GM20000 (cell line): ENCODE results near the gene INPP5A.

Experiments used
- DNase-seq: peaks from one replicate; pipeline ENCODE4 v3.0.0; 2012; ENCODE audit warnings: low spot score
- TF ChIP-seq, protein P1 (sequence below): IDR thresholded peaks from 2 replicates; pipeline ENCODE4 v1.5.1; 2012; ENCODE audit warnings: mild to moderate bottlenecking, control low read depth; ENCODE audit errors: extremely low read depth, missing control alignments

The INPP5A gene

DNA sequence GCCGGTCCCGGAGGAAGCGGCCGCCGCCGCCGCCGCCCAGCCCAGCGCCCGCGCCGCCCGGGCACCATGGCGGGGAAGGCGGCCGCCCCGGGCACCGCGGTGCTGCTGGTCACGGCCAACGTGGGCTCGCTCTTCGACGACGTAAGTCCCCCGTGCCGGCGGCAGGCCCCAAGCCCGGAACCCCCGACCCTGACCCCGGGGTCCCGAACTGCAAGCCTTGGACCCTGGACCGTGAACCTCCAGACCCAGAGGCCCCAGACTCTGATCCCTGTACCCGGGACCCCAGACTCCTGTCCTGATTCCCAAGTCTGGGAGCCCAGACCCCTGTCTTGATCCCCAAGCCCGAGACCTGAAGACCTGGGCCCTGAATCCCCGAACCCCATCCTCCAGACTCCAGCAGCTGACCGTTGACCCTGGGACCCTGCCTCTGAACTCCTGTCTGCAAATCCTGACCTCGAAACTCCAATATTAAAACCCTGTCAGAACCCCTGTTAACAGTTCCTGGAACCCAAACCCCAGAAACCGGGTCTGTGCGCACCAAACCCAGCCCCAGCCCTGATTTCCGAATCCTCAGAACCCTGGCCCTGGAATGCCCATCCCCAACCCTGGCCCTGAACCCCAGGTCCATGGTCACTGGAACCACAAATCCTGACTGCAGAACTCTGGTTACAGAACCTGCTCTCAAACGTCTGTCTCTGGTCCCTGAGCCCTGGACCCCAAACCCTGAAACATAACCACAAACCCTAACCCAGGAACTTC, 623 bp downstream of the INPP5A start:
- no peak for DNase-seq
- TF ChIP-seq, protein P1, sequence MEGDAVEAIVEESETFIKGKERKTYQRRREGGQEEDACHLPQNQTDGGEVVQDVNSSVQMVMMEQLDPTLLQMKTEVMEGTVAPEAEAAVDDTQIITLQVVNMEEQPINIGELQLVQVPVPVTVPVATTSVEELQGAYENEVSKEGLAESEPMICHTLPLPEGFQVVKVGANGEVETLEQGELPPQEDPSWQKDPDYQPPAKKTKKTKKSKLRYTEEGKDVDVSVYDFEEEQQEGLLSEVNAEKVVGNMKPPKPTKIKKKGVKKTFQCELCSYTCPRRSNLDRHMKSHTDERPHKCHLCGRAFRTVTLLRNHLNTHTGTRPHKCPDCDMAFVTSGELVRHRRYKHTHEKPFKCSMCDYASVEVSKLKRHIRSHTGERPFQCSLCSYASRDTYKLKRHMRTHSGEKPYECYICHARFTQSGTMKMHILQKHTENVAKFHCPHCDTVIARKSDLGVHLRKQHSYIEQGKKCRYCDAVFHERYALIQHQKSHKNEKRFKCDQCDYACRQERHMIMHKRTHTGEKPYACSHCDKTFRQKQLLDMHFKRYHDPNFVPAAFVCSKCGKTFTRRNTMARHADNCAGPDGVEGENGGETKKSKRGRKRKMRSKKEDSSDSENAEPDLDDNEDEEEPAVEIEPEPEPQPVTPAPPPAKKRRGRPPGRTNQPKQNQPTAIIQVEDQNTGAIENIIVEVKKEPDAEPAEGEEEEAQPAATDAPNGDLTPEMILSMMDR: no peak

DNA sequence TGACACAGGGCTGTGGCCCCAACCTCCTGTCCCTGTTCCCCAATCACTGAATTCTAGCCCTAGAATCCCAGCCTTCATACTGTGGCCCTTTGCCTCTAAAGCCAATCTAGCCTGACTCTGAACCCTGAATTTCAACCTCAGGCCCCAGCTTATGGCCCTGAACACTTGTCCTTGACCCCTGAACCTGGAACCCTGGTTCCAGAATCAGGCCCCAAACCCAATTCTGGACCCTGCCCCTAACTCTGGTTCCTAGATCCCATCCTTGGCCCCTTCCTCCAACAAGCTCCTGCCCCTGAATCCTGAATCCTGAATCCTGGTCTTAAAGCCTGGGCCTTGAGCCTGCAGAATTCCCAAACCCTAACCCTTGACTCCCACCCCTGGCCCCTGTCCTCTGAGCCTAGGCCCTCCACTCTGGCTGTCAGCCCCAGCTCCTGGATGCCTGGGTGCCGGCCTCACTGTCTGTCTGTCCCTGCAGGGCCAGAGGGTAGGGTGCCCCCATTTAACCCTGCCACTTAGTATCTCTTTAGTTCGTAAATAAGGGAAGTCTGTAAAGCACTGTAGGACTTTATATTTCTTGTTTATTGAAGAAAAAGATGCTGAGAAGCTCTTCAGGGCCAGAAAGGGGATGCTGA, 1.3 kb downstream of the INPP5A start:
- TF ChIP-seq, protein P1: no peak
- no peak for DNase-seq

DNA sequence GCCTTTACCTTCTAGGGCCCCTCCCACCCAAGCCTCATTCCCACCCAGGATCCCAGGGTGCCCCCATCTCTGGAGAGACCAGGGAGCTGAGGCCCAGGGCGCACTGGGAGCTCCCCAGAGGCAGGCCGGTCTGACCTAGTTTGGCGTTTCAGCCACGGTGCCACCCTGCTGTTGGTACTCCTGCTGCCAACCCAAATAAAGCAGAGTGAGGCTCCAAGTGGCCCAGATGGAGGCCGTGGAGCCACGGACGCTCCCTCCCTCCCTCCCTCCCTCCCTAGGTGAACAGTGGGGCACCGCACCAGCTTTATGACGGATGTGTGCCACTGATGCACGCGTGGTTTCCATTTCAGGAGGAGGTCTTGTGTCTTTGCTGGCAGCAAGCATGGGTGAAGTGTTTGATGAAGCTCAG, 1.8 kb downstream of the INPP5A start:
- TF ChIP-seq, protein P1: no peak
- DNase-seq: no peak

DNA sequence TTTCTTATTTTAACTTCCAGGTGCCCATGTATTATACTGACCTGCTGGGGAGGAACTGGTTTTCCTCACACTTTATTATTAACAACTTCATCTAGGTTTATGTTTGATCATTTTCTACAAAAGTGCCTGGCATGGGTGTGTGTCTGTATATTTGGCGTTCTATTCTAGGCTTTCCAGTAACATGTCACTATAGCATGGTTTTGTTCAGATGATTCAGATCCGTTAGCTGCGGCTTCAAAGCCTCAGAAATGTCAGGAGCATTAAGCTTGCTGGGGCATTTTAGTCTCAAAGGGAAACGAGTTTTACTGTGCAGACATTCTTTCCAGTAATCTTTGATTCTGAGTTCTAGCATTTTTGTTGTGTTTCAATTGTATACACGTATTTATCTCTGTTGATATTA, 2.3 kb downstream of the INPP5A start:
- TF ChIP-seq, protein P1: no peak
- DNase-seq: no peak

DNA sequence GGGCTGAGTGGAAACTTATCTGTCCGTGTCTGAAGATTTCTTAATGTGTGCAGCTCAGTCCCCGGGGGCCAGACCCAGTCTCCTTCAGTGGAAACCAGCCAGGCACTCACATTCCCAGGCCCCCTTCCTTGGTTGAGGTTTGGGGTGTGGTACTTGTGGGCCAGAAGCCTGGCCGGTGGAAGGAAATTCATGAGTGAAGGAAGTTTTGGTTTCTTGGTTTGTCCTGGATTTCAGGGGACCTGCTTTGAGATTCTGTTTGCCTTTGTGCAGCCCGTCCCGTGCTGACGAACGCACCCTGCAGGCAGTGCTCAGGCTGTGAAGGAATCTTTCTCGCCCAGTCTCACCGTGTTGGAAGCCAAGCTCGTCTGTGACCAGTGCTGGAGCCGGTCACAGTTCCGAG, 2.9 kb downstream of the INPP5A start:
- no peak for DNase-seq
- TF ChIP-seq, protein P1: no peak

DNA sequence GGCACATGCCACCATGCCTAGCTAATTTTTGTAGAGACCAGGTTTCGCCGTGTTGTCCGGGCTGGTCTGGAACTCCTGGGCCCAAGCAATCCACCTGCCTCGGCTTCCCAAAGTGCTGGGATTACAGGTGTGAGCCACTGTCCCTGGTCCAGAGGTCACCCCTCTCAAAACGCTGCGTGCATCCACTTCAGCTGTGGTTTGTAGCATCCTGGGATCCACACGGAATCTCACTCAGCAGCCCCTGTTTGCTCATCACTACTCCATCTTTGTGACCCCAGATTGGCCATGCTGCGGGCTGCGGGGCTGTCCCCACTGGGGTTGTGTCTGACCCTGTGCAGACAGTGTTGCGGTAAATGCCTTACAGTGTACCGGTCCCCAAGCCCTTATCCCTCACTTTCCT, 3.5 kb downstream of the INPP5A start:
- no peak for DNase-seq
- TF ChIP-seq, protein P1: no peak

DNA sequence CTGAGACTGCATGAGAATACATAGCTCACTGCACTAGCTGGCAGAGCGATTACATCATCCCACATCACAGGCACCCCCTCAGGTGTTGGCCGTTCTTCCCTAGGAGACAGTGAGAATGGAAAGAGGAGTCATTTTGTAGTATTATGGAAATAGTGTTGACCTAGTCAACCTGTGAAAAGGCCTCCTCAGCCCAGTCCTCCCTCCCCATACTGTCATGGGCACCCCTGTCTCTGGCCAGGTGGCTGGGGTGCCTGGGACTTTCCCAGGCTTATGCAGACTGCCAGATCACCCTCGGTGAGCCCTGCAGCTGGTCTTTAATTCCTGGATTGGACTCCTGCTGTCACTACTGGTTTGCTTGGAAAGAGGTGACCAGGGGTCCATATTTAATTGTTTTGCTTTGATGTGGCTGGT, 4.0 kb downstream of the INPP5A start:
- DNase-seq: no peak
- TF ChIP-seq, protein P1: no peak
